HG03064 (cell line): Measurements from ENCODE around the gene UCHL3.
"Not testable (repeated sequence)": the region's sequence is repeated elsewhere in the genome, so short reads cannot be mapped to it uniquely, and the experiment has no call there.

Experiments used
- ATAC-seq: cut with Tn5 transposase; IDR thresholded peaks from one replicate; pipeline ENCODE4 v1.9.1; 2021; ENCODE audit warnings: low read depth; ENCODE audit not compliant: unreplicated experiment

Gene UCHL3

DNA sequence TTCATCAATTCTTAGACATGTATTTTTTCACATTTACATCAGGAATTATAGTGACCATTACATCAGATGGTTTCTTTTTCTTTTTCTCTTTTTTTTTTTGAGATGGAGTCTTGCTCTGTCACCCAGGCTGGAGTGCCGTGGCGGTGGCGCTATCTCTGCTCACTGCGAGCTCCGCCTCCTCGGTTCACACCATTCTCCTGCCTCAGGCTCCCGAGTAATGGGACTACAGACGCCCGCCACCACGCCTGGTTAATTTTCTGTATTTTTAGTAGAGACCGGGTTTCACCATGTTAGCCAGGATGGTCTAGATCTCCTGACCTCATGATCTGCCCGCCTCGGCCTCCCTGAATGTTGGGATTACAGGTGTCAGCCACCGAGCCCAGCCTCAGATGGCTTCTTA, 4.2 kb upstream of the UCHL3 start:
- not testable (repeated sequence) for ATAC-seq

DNA sequence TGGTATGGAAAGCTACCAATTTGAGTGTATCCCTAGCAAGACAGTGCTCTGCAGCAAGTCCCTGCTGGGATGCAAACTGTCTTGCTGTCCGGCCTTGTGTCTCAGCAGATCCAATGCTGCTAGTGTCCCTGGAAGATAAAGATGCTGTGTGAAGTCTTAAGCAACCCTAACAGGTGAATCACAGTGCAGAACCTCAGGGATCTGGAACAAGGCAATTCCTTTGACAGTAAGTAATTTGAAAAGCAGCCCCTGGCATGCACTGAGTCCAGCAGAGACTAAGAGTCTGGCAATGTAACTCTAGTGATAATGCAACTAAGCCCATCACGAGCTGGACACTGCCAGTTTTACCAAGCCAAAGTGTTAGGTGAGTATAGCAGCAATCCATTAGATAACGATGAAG, 1.7 kb upstream of the UCHL3 start:
- ATAC-seq, result no peak

DNA sequence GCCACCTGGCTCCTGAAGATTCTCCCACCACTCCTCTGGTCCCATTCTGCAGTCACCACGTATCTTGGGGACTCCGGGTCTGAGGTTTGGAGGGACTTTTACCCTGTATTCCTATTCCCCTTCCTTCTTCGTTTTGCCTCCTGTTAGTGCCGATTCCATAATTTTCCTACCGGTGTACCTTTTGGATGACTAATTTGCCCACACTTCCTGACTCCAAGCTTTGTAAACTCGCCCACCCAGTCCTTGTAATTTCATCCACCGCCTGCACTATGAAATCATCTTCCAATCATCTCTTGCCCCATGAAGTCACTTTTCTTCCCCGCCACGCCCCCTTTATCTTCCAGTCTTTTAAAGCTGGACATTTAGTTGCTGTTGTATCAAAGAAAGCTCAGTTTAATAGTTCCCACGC, 572 bp downstream of the UCHL3 start:
- ATAC-seq, result peak; percentile 3

DNA sequence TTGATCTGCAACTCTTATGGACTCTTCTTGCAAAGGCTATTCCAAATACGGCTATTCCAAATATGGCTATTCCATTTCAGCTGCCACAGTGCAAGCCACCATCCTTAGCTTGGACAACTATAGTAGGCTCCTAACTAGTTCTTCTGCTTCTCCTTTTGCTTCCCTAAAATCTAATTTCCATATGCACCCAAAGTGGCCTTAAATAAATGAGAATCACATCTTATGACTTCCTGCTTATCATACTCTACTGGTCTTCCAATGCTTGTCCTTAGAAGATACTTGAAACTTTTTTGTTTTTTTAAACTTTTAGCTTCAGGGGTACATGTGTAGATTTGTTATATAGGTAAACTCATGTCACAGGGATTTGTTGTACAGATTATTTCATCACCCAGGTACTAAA, 4.9 kb downstream of the UCHL3 start:
- ATAC-seq, result no peak

DNA sequence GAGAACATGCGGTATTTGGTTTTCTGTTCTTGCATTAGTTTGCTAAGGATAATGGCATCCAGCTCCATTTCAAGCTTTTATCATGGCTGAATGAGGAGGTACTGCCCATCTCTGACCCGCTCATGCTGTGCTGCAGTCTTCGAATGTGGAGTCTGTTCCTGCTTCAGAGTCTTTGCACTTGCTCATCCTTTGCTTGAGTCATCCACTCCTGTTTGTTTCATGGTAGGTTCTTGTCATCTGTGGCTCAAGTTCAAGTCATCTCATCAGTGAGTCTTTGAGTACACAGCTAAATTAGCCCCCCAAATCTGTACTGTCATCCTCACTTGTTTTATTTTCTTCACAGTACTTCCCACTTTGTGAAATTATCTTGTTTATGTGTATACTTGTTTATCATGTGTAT, 5.4 kb downstream of the UCHL3 start:
- no peak for ATAC-seq

DNA sequence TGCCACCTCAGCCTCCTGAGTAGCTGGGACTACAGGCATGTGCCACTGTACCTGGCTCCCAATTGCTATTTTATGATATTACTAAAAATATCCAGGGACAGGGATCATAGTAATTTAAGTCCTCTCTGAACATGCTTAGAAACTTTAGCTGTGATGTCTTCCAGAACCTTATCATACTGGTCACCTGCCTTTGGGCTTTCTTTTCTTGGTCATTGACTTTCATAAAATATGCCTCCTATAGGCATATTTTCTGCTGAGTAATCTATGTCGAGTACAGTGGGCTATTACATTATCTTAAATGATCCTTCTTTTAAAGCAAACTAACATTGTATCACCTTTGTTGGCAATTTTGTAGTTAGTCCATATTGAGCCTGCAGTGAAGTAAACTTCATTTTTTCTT, 6.2 kb downstream of the UCHL3 start:
- ATAC-seq, result no peak

DNA sequence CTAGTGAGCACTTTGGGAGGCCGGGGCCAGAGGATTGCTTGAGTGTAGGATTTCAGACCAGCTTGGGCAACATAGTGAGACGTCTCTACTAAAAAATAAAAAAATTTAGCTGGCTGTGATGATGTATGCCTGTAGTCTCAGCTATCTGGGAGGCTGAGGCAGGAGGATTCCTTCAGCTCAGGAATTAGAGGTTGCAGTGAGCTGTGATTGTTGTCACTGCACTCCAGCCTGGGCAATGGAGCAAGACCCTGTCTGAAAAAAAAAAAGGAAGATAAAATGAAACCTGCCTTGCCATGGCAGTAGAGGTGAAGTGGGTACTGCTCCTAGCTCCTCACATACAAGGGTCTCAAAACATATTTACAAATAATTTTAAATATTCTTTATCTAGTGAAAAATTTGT, 7.4 kb downstream of the UCHL3 start:
- ATAC-seq, result no peak

DNA sequence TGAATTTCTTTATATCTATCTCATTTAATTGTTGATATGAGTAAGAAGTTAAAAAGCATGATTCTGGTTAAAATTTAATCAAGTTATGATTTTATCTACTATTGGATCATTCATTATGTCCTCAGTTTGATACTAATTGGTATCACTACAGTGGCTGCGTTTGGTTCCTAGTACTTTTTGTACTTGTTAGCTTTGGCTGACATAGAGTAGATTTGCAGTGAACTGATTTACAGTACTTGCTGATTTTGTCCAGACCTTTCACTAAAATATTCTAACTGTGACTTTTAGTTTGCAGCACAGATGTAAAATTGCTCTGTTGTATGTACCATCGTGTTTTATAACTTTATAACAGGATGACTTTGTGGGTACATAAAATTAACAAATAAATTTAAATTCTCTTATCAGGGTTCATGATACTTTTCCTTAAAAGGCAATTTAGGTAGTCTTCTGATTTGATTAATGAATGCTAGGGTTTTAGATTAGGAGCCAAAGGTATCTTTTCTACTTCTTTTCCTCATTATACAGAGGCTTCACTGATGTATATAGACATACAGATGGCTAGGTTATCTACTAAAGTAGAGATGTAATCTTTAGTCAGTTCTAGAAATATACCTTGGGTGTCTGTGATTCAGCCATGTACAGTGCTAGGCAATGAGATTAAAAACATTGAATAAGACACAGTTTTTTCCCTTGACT, 8.7 kb downstream of the UCHL3 start:
- no peak for ATAC-seq

DNA sequence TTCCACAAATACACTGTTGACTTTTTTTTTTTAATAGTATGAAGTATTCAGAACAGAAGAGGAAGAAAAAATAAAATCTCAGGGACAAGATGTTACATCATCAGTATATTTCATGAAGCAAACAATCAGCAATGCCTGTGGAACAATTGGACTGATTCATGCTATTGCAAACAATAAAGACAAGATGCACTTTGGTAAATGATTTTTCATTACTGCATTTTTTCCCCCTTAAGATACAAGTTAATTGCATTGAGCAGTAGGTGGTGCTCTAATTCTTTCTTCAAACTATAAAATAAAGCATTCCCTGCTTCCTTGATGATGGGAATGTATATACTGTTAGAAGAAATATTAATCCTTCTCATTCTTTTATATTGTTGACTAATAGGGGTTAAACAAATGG, 17.1 kb downstream of the UCHL3 start:
- no peak for ATAC-seq

DNA sequence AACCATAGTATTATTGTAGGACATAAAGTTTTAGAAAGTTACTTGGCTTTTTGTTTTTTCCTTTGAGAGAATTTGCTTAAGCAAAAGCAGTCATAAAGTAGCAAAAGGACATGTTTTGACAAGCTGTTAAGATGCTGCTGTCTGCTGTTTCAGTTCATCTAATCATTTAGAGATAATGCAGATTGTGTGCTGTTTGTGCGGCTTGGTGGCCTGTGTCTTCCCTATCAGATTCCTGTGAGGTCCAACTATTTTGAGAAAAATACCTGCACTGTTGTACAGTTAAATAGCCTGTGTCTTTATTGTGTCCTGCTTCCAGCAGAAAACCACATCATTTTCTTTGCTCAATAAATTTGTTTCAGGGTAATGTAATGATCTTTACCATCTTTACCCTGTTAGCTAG, 20.0 kb downstream of the UCHL3 start:
- no peak for ATAC-seq

DNA sequence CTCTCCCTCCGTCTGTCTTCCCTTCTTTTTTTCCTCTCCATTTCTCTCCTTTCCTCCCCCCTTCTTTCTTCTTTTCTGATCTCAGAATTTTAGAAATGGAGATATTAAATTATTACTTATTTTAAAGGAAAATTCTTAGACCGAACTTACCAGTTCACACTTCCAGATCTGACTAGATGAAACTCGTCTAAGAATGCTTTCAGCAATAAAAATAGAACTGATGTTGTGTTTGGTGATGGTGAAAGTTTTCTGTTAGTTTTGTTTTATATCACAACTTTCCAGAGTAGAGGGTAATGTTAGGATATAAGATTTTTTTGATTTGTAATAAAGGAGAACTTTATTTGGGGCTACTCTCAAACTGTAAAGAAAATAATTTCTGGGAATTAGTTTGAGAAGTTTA, 29.9 kb downstream of the UCHL3 start:
- ATAC-seq, result no peak

DNA sequence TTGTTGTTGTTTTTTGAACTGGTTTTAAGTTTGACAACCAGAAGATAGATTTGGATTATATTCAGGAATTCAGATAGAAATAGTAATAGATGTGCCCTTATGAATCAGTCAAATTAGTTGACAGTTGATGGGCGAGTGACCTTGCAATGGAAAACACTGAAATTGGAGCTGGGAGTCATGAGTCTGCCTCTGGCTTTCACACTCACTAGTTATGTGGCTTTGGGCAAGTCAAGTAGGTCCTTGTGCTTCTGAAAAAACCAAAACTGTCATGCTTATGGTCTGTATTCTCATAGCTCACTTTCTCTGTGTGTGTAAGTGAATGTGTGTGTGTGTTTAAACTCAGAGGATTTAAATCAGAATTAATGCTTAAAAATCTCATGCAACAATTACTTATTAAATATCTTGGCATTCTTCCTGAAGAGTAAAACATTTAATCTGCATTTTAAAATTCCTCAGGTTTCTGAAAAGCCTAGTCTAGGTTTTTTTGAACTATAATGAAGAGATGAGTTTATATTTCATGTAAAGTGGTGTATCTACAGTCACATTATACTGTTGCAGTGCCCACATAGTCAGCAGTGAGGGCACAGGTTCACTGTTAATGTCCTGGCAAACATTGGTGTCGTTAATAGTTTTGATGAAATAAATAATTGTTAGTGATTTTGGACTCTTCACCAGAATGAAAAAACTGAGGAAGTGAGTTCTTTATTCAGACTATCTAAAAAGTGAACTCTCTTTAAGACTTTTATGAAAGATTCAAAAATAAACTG, 32.5 kb downstream of the UCHL3 start:
- ATAC-seq, result no peak

DNA sequence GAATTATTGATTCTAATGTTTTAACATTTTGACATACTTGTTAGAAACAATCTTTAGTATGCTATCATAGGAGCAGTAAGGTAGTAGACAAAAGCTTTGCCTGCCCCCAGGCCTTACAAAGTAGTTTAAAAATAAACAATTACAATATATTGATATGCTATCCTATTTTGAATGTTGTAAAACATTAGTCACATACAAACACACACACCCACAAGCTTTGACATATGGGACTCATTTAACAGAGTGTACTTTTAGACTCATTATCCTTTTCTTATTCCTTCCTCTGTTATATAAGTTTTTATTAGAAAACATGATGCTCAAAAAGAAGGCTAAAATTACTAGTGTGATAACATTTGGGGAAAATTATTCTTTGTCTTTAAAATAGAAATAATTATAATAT, 33.5 kb downstream of the UCHL3 start:
- no peak for ATAC-seq

DNA sequence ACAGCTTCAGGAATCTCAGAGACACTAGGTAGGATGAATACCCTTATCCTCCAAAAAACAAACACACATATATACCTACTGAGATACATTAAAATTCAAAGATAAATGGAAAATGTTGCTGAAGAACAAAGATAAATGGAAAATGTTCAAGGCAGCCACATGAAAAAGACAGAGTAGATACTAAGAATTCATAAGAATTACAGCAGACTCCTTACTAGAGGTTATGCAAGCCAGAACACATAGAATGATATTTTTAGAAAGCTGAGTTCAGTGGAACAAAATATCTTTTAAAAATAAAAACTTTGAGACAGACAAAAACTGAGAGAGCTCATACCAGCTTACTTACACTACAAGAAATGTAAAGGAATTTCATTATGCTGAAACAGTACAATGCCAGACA, 35.6 kb downstream of the UCHL3 start:
- no peak for ATAC-seq

DNA sequence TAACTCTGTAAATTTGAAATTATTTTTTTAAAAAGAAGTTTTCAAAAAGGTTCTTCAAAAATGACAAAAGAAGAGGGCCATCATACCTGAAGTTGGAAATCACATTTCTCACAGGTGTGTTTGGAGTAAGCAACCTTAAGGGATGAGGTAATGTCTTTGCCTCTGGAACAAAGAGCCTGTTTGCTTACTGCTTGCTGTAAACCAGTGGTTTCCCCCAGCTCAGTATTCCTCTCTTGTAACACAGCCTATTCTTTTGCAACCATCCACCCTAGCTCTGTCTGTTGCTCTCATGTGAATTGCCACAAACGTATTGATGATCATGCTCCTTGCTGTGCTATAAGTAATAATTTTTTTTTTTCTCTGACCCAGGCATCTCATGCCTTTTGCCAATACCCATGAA, 38.1 kb downstream of the UCHL3 start:
- ATAC-seq, result no peak

DNA sequence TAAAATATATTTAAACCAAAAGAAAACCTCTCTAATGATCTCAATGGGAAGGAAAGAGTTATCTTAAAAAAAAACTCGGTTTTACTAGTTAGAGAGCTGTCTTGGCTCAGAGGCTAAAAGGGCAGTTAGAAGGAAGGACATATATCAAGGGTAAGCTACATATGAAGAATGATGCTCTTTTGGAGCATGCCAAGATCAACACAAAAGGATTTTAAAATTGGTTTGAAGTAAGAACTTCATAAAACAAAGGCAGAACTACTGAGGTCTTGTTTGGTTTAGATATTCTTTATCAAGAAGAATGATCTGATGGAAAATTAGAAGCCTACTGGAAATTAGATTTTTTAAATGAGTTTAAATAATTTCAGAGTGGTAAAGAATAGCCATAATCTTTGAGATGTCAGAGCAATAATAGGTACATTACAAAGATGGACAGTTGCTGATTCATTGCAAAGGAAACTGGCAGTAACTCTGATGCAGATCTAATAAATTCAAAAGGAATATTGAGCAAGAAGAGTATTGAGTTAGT, 47.1 kb downstream of the UCHL3 start:
- ATAC-seq, result no peak

DNA sequence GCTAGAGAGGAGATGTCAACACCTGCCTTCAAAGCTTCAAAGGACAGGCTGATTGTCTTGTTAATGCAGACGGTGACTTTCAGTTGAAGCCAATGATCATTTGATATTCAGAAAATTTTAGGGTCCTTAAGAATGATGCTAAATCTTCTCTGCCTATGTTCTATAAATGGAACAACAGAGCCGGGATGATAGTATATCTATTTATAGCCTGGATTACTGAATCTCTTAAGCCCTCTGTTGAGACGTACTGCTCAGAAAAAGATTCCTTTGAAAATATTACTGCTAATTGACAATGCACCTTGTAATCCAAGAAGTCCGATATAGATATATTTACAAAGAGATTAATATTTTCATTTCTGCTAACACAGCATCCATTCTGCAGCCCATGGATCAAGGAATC, 50.8 kb downstream of the UCHL3 start:
- no peak for ATAC-seq

DNA sequence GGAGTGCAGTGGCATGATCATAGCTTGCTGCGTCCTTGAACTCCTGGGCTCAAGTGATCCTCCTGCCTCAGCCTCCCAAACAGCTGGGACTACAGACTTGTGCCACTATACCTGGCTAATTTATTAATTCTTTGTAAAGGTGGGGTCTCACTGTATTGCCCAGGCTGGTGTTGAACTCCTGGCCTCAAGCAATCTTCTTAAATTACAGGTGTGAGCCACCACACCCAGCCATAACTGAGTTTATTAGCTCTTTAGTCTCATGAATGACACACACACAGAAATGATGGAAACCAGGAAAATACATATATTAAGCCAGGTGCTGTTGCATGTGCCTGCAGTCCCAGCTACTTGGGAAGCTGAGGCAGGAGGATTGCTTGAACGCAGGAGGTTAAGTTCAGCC, 53.4 kb downstream of the UCHL3 start:
- ATAC-seq, result no peak

DNA sequence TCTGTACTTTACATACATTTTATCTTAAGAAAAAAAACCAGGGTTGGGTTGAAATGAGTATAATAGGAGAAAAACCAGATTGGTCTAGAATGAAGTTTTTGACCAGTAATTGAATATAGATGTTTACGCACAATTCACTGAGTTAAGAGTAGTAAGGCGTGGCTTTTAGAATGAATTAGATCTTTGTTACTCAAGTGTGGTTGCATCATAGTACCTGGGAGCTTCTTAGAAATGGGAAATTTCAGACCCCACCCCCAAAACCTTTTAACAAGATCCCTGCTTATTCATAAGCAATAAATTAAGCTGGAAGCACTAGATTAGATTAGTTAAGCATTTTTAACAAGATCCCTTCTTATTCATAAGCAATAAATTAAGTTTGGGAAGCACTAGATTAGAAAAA, 57.9 kb downstream of the UCHL3 start:
- ATAC-seq, result no peak

DNA sequence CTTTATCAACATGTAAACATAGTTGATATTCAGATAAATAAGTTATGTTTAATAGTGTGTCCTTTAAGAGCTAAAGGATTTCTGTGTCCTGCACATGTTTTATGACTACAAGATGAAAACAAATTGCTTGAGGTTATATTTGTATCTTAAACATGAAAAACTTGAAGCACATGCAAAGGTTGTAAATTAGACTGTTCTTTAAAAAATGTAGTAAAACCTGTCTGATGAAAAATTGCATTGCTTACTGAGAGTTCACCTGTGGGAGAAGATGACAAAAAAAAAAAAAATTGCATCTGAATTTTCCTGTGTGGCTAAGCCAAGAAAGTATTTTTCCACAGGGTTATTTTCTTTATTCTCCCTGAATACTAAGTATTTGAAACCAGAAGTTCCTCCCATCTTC, 60.9 kb downstream of the UCHL3 start:
- no peak for ATAC-seq

DNA sequence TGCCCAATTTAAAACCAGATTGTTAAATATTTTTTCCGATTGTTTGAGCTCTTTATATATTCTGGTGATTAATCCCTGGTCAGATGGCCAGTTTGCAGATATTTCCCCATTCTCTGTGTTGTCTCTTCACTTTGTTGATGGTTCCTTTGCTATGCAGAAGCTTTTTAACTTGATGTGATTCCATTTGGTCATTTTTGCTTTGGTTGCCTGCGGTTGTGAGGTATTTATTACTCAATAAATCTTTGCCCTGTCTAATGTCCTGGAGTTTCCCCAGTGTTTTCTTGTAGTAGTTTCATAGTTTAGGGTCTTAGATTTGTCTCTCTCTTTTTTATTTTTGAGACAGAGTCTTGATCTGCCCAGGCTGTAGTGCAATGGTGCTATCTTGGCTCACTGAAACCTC, 62.8 kb downstream of the UCHL3 start:
- no peak for ATAC-seq

DNA sequence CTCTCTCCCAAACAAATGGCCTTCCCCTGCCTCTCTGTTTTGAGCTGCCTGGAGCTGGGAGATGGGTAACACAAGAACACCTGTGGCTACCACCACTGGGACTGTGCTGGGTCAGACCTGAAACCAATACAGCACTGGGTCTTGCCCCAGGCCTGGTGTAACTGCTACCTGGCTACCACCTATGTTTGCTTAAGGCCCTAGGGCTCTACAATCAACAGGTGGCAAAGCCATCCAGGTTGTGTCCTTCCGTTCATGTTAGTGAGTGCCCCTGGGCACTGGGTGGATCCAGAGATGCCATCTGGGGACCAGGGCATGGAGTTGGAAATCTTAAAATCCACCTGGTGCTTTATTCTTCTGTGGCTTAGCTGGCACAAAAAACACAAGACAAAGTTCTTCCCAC, 67.6 kb downstream of the UCHL3 start:
- no peak for ATAC-seq
